Pancreas (tissue), 10 donors: ENCODE data around the gene PODNL1. TPM values are rescaled to one million over a fixed set of nuclear protein-coding genes. Genes with fewer than 3 reads are reported as not detected.
"Not testable (repeated sequence)": the region's sequence is repeated elsewhere in the genome, so short reads cannot be mapped to it uniquely, and the experiment has no call there.

Experiments
- ATAC-seq, 4 donors: fragments of 200-7000 bp; cut with Tn5 transposase; one replicate each; pipeline versions ENCODE4 v1.8.0 to v1.9.1; 2020; ENCODE audit warnings: mild to moderate bottlenecking in 4 of 4, moderate library complexity in 4 of 4
- DNase-seq, 6 donors: peaks; one replicate each; pipeline ENCODE4 v3.0.0-alpha.2; 2020
- FAIRE-seq: peaks from 2 replicates; lab custom pipeline; 2012; peaks lifted over from hg19 to GRCh38; lab: Jason Lieb, UNC
- H3K27ac ChIP-seq, 4 donors: fragments of 200-600 bp; sonication (generic); 1 replicate in 3 of 4; 2 replicates in 1 of 4; pipeline versions ENCODE4 v1.5.0 to v1.8.0; 2020
- H3K27me3 ChIP-seq, 4 donors: fragments of 200-600 bp; one replicate each; pipeline ENCODE4 v1.8.0; 2021
- H3K36me3 ChIP-seq, 3 donors: fragments of 200-600 bp; sonication (generic) in 1 of 3; one replicate each; pipeline versions ENCODE4 v1.5.0 to v1.8.0; 2020 to 2021
- H3K4me1 ChIP-seq, 3 donors: fragments of 200-600 bp; one replicate each; pipeline ENCODE4 v1.8.0; 2021
- H3K4me3 ChIP-seq, 4 donors: fragments of 200-600 bp; sonication (generic) in 2 of 4; one replicate each; pipeline versions ENCODE4 v1.5.0 to v1.8.0; 2020 to 2021
- H3K9me3 ChIP-seq, 4 donors: fragments of 200-600 bp; one replicate each; pipeline ENCODE4 v1.8.0; 2021
- WGBS, 2 donors: extraction: QIAGEN DNeasy Blood & Tissue Kit; methylation state at CpG; one replicate each; pipeline ENCODE4 v1.1.7; 2013; 5-methylcytosine and 5-hydroxymethylcytosine counted together
- intact Hi-C, 3 donors: fragments of 100-400 bp; cut with DNase I; formaldehyde crosslinking; loops; one replicate each; pipeline versions ENCODE4 v1.11.1 to v1.14.2; 2022
- polyA plus RNA-seq, 2 donors: library from polyadenylated mRNA; stranded (reverse); fragments of 200-250 nt; gene quantifications; one replicate each; pipeline ENCODE4 v1.2.3, GENCODE V29; 2013
- total RNA-seq, 6 donors: library from RNA; stranded (reverse); fragmentation: NEBNext Ultra II Directional in 4 of 6; extraction: Animal tissue kit (Norgen Biotek cat#: 25700) in 4 of 6; gene quantifications; one replicate each; pipeline versions ENCODE4 v1.2.1 to v1.2.4, GENCODE V29; 2021 to 2023
- TF ChIP-seq, protein P1 (sequence below), 4 donors: fragments of 200-600 bp; sonication (generic) in 3 of 4; IDR thresholded peaks; one replicate each; pipeline versions ENCODE4 v1.5.0 to v1.8.0; 2021; ENCODE audit warnings: antibody characterized with exemption in 4 of 4
- donor health status: healthy with polysubstance abuse.
- donor health status: DM: no; HTN: no; CAD: no; lungs with moderate emphysema.
- donor health status: DM: no; HTN: no; CAD: no.
- donor health status: control.
- donor health status: control.
- donor health status: Bipolar disorder and iron deficiency.
- donor health status: DM: yes; HTN: yes; CAD: no.
- donor health status: DM: no; HTN: no; CAD: no.
- donor health status: DM: no; HTN: no; CAD: no.
- donor health status: DM: yes; HTN: yes; CAD: no.

Gene PODNL1
- total and polyA plus RNA-seq, 8 donors: 0.25 to 2.0 (median 0.74) TPM; not detected in 2

DNA sequence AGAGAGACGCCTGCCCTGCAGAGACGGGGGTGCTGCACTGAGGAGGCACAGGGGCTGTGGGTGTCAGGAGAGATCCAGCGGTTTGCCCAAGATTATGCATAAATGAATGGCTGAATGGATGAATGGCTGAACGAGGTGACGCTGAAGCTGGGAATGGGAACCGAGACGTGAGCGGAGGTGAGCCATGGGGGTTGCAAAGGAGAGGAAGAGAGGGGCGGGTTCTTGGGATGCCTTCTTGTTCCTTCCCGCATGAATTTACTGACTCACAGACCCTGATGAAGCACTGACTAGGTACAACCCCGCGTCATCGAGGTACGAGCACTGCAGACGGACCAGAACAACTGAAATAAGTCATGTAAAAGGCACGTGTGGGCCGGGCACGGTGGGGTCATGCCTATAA, 30.8 kb upstream of the PODNL1 start:
- intact Hi-C loops: no loop called here
- ATAC-seq: no peak
- DNase-seq: no peak
- TF ChIP-seq, protein P1, sequence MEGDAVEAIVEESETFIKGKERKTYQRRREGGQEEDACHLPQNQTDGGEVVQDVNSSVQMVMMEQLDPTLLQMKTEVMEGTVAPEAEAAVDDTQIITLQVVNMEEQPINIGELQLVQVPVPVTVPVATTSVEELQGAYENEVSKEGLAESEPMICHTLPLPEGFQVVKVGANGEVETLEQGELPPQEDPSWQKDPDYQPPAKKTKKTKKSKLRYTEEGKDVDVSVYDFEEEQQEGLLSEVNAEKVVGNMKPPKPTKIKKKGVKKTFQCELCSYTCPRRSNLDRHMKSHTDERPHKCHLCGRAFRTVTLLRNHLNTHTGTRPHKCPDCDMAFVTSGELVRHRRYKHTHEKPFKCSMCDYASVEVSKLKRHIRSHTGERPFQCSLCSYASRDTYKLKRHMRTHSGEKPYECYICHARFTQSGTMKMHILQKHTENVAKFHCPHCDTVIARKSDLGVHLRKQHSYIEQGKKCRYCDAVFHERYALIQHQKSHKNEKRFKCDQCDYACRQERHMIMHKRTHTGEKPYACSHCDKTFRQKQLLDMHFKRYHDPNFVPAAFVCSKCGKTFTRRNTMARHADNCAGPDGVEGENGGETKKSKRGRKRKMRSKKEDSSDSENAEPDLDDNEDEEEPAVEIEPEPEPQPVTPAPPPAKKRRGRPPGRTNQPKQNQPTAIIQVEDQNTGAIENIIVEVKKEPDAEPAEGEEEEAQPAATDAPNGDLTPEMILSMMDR (IDR thresholded peaks at IDR 0.05): no peak
- H3K9me3 ChIP-seq: no peaks in the 10 kb centered on the region
- no peaks in the 10 kb centered on the region for H3K4me1 ChIP-seq
- no peaks in the 10 kb centered on the region for H3K27me3 ChIP-seq
- peaks cover 0 to 42% (median 21%) of the 10 kb centered on the region in 3 donors for H3K36me3 ChIP-seq
- H3K27ac ChIP-seq: no peak overlapping the region
- no peak for FAIRE-seq
- no peak overlapping the region for H3K4me3 ChIP-seq
- 92 to 95% methylated on average over 18 of the region's 18 CpGs for WGBS, 2 donors

DNA sequence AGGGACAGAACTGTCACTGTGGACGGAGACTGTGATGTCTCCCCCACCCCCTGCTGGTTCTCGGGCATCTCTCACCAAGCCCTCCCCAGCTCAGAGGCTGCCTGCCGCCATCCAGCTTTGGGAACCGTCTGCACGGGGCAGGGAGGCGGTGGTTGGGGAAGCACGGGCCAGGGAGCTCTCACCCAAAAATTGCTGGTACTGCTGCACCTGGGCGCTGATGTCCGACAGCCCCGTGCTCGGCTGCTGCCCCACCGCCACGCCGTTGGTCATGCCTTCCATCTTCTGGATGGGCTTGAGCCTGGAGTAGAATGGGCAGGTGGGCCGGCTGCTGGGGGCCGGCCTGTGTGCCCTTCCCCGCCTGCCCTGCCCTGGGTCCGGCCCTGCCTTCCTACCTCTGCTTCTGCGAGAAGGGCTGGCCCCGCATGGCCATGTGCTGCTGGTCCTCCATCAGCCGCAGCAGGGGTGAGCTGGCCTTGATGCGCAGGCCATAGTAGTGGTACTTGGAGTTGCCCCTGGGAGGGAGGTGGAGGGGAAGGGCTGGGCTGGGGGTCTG, 30.2 kb upstream of the PODNL1 start:
- H3K9me3 ChIP-seq: no peaks in the 10 kb centered on the region
- H3K4me1 ChIP-seq: no peaks in the 10 kb centered on the region
- TF ChIP-seq, protein P1 (IDR thresholded peaks at IDR 0.05): no peak
- FAIRE-seq: no peak
- WGBS, 2 donors: 91 to 93% methylated on average over 22 of the region's 22 CpGs
- ATAC-seq: no peak
- H3K27me3 ChIP-seq: no peaks in the 10 kb centered on the region
- H3K27ac ChIP-seq: no peak overlapping the region
- DNase-seq: no peak
- peaks cover 0 to 47% (median 24%) of the 10 kb centered on the region in 3 donors for H3K36me3 ChIP-seq
- intact Hi-C loops: no loop called here
- H3K4me3 ChIP-seq: no peak overlapping the region

DNA sequence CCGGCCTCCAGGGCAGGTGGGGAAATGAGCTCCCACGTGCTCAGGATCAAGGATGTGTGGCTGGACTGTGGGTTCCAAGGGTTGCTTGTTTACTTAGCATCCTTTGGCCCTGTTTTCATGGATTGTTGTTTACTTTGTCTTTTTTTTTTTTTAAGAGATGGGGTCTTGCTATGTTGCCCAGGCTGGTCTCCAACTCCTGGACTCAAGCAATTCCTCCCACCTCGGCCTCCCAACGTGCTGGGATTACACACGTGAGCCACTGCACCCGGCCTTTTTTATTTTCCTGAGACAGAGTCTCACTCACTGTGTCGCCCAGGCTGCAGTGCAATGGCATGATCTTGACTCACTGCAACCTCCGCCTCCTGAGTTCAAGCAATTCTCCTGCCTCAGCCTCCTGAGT, 29.0 kb upstream of the PODNL1 start:
- peaks cover 0 to 57% (median 24%) of the 10 kb centered on the region in 3 donors for H3K36me3 ChIP-seq
- H3K27me3 ChIP-seq, FAIRE-seq, H3K4me3 ChIP-seq, ATAC-seq, H3K4me1 ChIP-seq, H3K9me3 ChIP-seq, DNase-seq, intact Hi-C loops, H3K27ac ChIP-seq: not testable (repeated sequence)
- 91 to 96% methylated on average over 8 of the region's 8 CpGs for WGBS, 2 donors

DNA sequence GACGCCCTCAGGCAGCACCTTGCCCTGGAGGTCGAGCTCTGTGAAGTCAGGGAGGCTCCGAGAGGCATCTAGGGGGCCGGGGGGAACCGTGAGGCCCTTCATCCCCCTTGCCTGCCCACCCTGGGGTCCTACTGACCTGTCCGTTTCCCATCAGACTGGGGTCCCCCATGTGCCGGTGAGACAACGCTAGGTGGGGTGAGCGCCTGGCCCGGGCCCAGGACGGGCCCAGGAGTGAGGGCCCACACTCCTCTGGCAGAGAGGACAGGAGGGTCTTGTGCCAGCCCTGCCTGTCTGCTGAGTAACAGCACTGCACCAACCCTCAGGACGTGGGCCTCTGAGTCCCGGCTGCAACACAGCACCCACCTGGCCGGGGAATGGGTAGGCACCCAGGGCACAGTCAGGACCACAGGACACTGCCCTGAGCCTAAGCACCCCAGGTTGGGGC, 28.5 kb upstream of the PODNL1 start:
- Histone ChIP-seq H3K27me3 (no peaks in the 10 kb centered on the region), H3K9me3 (no peaks in the 10 kb centered on the region), H3K4me1 (no peaks in the 10 kb centered on the region), H3K27ac (no peak overlapping the region), H3K36me3 (peaks cover 0 to 57% (median 24%) of the 10 kb centered on the region in 3 donors), H3K4me3 (no peak overlapping the region)
- peak in 1 of 6 donors; percentile 66 for DNase-seq
- TF ChIP-seq, protein P1 (IDR thresholded peaks at IDR 0.05): no peak
- FAIRE-seq: no peak
- ATAC-seq: no peak
- intact Hi-C loops: no loop called here
- WGBS, 2 donors: 93 to 98% methylated on average over 14 of the region's 14 CpGs

DNA sequence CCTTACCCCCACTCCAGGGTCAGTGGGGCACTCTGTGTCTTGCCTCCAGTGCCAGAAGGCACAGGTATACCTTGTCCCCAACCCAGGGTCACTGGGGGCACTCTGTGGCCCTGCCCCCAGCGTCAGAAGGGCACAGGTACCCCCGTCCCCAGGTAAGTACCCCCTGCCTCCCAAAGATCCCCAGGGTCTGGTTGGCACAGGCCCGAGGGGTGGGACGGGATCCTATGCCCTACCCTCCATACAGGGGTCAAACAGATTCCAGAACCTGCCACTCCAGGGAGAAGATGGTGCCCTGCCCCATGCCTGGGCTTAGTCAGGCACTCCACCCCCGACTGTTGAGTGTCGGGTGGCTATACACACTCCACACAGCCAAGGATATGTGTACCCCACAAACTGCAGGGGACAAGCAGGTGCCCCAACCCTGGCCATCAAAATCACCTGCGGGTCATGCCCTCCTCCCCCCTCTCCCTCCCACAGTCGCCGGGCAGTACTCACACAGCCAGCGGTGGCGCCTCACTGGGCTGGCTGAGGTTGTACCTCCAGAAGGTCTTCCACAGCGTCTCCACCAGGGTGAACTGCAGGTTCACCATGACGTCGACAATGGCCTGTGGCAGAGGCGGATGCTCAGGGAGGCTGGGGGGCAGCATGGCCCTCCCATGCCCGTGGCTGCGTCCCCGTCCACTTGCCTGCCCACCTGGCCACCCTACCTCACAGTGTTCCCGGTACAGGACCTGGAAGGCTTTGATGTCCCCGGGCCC, 27.9 kb upstream of the PODNL1 start:
- TF ChIP-seq, protein P1 (IDR thresholded peaks at IDR 0.05): no peak
- ATAC-seq (no peak), DNase-seq (peak in 1 of 6 donors; percentile 63), FAIRE-seq (no peak)
- intact Hi-C loops: no loop called here
- Histone ChIP-seq H3K4me1 (no peaks in the 10 kb centered on the region), H3K36me3 (peaks cover 0 to 56% (median 24%) of the 10 kb centered on the region in 3 donors), H3K9me3 (no peaks in the 10 kb centered on the region), H3K27me3 (no peaks in the 10 kb centered on the region), H3K4me3 (no peak overlapping the region), H3K27ac (no peak overlapping the region)
- WGBS, 2 donors: 90% methylated on average over 19 to 20 of the region's 20 CpGs
